Measurements from ENCODE around the gene DNAAF6.

The DNAAF6 gene

GRCh38 chrX:107207089-107207488, 678 bp downstream of the DNAAF6 start:
- Histone ChIP-seq H3K27ac (no peak overlapping the region), H3K4me3 (ENCODE audit: low read depth in 1 of 2, low read length in 1 of 2) (no peak overlapping the region), H3K4me1 (ENCODE audit: control insufficient read depth in 1 of 2, insufficient read depth in 1 of 2, low read depth in 1 of 2, low read length in 1 of 2) (peaks cover 0 to 4% of the 10 kb centered on the region in 2 experiments), H3K27me3 (peaks cover 30% of the 10 kb centered on the region), H3K9me3 (no peaks in the 10 kb centered on the region), H3K36me3 (no peaks in the 10 kb centered on the region)
- TF ChIP-seq, protein P1, sequence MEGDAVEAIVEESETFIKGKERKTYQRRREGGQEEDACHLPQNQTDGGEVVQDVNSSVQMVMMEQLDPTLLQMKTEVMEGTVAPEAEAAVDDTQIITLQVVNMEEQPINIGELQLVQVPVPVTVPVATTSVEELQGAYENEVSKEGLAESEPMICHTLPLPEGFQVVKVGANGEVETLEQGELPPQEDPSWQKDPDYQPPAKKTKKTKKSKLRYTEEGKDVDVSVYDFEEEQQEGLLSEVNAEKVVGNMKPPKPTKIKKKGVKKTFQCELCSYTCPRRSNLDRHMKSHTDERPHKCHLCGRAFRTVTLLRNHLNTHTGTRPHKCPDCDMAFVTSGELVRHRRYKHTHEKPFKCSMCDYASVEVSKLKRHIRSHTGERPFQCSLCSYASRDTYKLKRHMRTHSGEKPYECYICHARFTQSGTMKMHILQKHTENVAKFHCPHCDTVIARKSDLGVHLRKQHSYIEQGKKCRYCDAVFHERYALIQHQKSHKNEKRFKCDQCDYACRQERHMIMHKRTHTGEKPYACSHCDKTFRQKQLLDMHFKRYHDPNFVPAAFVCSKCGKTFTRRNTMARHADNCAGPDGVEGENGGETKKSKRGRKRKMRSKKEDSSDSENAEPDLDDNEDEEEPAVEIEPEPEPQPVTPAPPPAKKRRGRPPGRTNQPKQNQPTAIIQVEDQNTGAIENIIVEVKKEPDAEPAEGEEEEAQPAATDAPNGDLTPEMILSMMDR (IDR thresholded peaks at IDR 0.05), result no peak

DNA sequence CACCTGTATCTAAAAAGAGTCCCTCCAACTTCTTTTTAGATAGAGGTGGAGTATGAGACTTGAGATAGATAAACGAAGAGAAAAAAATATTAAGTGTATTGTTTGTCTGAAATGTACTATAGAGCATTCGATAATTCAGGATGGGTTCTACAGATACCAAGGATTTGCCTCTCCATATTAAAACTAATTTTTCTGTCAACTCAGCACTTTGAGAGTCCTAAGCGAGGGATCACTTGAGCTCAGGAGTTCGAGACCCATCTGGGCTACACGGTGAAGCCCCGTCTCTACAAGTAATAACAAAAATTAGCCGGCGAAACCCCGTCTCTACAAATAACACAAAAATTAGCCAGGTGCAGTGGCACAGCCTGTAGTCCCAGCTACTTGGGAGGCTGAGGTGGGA, 1.5 kb downstream of the DNAAF6 start:
- H3K36me3 ChIP-seq, result no peaks in the 10 kb centered on the region
- H3K9me3 ChIP-seq, result no peaks in the 10 kb centered on the region
- peaks cover 30% of the 10 kb centered on the region for H3K27me3 ChIP-seq
- H3K4me3 ChIP-seq (ENCODE audit: low read depth in 1 of 2, low read length in 1 of 2), result no peak overlapping the region
- no peak overlapping the region for H3K27ac ChIP-seq
- peaks cover 0 to 4% of the 10 kb centered on the region in 2 experiments for H3K4me1 ChIP-seq (ENCODE audit: control insufficient read depth in 1 of 2, insufficient read depth in 1 of 2, low read depth in 1 of 2, low read length in 1 of 2)
- TF ChIP-seq, protein P1 (IDR thresholded peaks at IDR 0.05), result no peak

DNA sequence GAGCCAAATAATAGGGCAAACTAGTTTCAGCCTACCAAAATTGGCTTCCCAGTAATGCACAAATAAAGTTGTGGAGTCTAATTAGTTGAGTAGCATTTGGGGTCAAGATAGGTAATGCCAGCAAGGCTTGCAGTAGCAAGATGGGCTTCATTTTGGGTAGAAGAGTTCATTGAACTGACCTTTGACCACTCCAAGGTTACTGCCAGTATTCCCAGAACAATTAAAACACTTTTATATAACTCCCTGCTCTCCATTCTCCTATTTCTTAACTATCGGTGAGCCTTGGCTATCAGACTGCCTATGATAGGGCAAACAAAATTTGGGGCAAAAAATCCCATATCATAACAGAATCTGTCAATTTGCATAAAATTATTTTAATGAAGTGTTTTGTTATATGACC, 7.1 kb downstream of the DNAAF6 start:
- TF ChIP-seq, protein P1 (IDR thresholded peaks at IDR 0.05), result no peak
- Histone ChIP-seq H3K27ac (no peak overlapping the region), H3K27me3 (no peaks in the 10 kb centered on the region), H3K36me3 (no peaks in the 10 kb centered on the region), H3K4me1 (ENCODE audit: control insufficient read depth in 1 of 2, insufficient read depth in 1 of 2, low read depth in 1 of 2, low read length in 1 of 2) (no peaks in the 10 kb centered on the region), H3K9me3 (no peaks in the 10 kb centered on the region), H3K4me3 (ENCODE audit: low read depth in 1 of 2, low read length in 1 of 2) (no peak overlapping the region)

- H3K27ac ChIP-seq, result no peak overlapping the region
- H3K36me3 ChIP-seq, result no peaks in the 10 kb centered on the region
- no peaks in the 10 kb centered on the region for H3K4me1 ChIP-seq (ENCODE audit: control insufficient read depth in 1 of 2, insufficient read depth in 1 of 2, low read depth in 1 of 2, low read length in 1 of 2)
- no peaks in the 10 kb centered on the region for H3K27me3 ChIP-seq
- no peak overlapping the region for H3K4me3 ChIP-seq (ENCODE audit: low read depth in 1 of 2, low read length in 1 of 2)
- TF ChIP-seq, protein P1 (IDR thresholded peaks at IDR 0.05), result no peak
- no peaks in the 10 kb centered on the region for H3K9me3 ChIP-seq
Measured at GRCh38 chrX:107226757-107227156, 20.3 kb downstream of the DNAAF6 start.

DNA sequence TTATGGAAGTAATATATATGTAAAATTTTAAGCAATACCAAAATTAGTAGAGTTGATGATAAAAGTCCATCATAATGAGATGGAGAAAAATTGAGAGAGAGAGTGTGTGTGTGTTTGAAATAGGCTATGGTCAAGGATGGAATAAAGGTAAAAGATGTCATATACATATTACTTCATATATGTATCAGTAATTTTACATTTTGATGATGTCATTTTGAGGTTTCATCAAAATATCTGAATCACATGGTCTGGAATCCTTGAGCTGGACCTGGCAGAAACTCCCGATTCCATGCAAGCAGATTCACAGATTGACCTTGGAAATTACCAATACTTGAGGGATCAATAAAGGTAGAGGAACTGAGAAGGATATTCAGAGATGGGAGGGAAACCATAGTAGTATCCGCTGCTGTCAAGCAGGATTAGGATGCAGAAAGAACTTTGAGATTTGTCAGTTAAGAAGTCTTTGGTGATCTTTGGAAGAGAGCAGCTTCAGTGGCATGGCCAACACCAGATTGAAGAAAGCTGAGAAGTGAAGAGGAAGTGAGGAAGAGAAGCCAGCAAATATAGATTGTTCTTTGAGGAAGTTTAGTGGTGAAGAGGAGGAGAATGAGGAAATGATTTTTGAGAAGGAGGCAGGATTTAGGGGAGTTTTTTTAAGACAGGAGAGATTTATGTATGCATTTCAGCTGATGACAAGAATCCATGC, 21.5 kb downstream of the DNAAF6 start:
- Histone ChIP-seq H3K4me3 (ENCODE audit: low read depth in 1 of 2, low read length in 1 of 2) (no peak overlapping the region), H3K9me3 (no peaks in the 10 kb centered on the region), H3K27me3 (no peaks in the 10 kb centered on the region), H3K36me3 (no peaks in the 10 kb centered on the region), H3K27ac (no peak overlapping the region), H3K4me1 (ENCODE audit: control insufficient read depth in 1 of 2, insufficient read depth in 1 of 2, low read depth in 1 of 2, low read length in 1 of 2) (no peaks in the 10 kb centered on the region)
- TF ChIP-seq, protein P1 (IDR thresholded peaks at IDR 0.05), result no peak
